Stimulated activated CD4-positive, alpha-beta T cell treated with anti-CD3 and anti-CD28 coated beads, Interleukin-1b, Interleukin-23, amount 100 ng/mL, for 48 hours (primary cell): ENCODE results near the gene CDH4.
"Not testable (repeated sequence)": the region's sequence is repeated elsewhere in the genome, so short reads cannot be mapped to it uniquely, and the experiment has no call there.

Source experiments
- DNase-seq: peaks from one replicate; pipeline ENCODE4 v3.0.0-alpha.2; 2020

The CDH4 gene

DNA sequence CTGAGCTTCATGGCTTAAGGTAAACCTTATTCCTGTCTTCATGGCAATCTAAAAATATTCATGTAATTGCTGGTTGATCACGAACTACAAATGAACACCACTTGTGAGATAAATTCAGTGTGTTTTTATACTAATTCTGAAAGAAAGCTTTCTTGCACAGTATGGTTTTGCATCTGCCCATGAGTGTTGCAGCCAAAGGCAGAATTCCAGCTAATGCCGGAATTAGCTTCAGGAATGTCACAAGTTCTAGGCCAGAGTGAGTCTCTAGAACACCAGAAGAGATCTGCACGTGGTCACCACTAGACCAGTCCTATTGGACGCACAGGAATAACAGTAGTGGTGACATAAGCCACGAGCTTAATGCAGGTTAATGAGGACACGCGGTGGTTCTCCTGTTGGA, 223.7 kb downstream of the CDH4 start:
- DNase-seq: no peak

DNA sequence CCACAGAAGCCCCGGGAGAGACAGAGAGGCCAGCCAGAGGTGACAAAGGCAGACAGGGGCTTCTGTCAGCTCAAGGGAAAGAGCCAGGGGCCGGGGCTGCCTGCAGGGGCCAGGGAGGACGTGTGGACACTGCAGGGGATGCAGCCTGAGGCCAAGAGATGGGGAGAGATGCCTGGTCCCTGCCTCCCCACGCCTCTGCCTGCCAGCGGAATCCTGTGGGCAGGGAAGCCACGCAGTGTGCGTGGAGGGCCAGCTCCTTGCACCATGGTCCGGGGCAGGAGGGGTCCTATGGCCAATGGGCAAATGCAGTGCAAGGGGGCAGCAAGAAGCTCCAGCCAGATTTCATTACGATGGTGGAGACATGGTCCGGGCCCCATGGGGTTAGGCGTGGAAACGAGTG, 224.9 kb downstream of the CDH4 start:
- DNase-seq: no peak

DNA sequence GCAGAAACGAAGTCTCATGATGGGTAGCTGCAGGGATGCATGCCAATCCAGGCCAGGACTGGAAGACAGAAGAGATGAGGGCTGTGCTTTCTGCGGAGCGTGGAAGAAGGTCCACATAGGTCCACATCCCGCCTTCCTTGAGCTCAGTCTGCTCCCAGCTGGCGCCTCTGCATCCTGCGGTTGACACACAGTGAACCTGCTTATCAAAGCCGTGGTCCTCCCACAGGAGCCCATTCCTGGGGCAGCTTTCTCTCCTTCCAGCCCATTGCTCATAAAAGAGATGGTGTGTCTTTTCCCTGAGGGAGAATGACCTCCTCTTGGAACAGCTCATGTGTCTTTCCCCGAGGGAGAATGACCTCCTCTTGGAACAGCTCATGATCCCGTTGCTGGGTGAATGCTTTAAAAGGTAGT, 225.4 kb downstream of the CDH4 start:
- no peak for DNase-seq

DNA sequence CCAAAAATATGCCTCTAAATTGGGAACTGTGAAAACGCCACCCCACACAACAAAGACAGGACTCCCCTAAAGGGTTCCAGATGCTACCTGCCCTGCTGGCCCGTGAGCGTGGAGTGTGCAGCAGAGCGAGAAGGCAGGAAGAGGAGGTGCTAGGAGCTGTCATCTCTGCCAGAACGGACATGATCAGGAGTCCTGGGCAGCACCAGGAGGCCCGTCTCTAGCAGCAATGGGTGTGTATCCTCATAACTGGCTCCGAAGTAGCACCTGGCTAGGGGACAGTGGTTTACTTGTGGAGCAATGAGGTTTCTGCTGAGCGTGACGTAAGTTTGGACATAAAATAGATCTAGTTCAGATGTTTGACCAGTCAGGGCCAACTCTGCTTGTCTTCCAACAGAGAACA, 226.0 kb downstream of the CDH4 start:
- no peak for DNase-seq

DNA sequence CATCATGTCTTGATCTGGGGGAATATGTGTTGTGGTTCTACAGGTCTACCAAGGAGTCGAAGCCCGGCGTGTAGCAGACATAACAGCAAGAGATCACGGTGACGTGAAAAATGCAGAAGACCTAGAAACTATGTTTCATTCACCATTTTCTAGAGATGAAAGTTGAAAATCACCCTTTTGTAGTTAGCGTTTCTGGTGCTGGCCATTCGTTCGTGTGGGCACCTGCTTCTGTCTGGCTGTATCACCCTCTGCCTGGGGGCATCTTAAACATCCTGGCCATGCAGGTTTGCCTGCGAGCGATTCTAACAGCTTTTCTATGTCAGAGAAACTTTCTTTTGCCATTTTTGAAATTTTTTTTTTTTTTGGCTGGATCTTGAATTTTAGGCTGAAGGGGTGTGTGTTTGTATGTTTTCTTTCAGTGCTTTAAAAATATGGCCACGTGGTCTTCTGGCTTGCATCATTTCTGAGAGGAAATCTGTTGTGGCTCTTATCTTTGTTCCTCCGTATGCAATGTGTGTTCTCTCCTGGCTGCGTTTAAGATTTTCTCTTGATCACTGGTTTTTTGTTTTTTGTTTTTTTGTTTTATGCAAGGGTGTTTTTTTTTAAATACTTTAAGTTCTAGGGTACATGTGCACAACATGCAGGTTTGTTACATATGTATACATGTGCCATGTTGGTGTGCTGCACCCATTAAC, 226.7 kb downstream of the CDH4 start:
- DNase-seq: no peak

DNA sequence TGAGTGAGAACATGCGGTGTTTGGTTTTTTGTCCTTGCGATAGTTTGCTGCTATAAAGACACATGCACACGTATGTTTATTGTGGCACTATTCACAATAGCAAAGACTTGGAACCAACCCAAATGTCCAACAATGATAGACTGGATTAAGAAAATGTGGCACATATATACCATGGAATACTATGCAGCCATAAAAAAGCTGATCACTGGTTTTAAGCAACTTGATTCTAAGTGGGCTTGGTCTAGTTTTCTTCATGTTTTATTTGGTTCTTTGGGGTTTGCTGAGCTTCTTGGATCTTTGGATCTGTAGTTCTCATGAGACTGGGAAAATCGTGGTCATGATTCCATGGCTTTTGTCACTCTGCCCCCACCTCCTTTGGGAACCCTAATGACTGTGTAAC, 227.4 kb downstream of the CDH4 start:
- not testable (repeated sequence) for DNase-seq

DNA sequence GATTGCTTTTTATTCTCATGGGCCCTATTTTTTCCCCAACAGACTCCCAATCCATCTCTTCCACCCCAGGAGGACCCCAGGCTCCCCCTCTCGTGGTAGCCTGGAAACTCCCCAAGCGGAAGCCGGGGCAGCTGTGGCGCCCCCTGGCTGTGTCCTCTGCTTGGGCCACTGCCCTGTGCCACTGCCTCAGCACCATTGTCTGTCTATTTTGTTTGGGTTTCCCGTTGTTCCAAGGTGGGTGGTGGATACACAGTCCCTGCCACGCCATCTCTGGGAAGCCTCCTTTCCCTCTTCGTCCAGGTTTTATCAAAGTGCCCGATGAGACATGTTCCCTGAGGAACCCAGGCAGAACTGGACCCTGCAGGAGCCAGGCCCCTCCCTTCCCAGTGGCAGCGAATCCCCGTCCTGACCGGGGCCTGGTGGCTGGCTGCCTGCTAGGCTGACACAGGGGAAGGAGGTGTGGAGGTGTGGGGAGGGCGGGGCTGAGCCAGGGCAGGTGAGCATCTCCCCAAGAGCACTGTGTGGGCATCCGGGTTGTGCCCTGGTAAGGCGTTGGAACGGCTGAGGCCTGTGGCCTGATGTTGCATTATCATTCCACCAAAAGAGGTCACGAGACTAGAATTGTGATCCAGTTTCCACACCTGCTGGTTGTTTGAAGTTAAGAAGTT, 228.2 kb downstream of the CDH4 start:
- DNase-seq: no peak

DNA sequence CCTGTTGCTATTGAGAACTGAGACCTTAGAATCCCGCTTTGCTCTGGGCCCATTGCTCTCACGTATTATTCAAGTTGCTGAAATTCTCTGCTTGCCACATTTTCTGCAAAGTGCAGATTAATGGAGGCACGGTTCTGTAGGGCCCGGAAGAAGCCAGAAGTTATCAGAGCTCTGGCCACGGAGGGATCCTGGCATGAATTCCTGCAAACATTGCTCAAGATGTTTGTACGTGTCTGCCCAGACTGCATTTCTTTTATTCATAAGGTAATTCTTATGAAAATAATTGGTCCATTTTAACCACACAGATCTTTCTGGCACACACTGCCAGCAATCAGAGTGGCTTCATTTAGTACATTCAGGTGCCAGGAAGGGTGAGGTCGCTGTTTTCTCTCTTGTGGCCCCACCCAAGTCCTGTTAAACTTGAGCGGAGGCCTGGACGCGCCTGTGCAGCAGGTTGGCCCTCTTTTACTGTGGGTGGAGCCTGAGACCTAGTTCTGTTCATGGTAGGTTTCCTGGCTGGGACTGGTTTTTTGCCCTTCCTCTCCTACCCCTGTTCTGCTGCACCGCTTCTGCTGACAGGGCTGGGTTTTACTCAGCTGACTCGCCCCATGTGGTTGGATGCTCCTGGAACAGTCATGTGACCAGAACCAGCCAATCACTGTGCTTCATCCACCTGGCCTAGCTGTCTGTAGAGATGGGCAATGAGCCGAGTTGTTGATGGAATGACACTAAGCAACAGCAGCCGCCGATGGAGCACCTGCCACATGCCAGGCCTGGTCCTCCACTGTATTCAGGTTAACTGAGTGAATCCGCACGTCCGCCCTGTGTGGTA, 230.2 kb downstream of the CDH4 start:
- no peak for DNase-seq

DNA sequence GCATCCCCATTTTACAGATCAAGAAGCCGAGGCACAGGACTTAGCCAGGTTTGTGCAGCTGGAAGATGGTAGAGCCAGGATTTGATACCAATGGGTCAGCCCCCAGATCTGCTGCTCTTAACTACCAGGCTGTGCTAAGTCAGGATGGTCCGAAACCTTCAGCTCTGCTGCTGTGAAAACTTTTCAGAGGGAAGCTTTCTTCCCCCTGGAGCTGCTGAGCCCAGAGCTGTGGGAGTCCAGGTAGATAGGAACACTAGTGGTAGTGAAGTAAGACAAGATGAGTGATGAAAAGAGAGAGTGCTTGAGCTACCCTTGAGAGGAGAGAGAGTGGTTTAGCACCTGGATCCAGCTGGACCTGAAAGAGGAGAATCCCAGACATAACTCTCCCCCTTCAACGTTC, 230.8 kb downstream of the CDH4 start:
- no peak for DNase-seq

DNA sequence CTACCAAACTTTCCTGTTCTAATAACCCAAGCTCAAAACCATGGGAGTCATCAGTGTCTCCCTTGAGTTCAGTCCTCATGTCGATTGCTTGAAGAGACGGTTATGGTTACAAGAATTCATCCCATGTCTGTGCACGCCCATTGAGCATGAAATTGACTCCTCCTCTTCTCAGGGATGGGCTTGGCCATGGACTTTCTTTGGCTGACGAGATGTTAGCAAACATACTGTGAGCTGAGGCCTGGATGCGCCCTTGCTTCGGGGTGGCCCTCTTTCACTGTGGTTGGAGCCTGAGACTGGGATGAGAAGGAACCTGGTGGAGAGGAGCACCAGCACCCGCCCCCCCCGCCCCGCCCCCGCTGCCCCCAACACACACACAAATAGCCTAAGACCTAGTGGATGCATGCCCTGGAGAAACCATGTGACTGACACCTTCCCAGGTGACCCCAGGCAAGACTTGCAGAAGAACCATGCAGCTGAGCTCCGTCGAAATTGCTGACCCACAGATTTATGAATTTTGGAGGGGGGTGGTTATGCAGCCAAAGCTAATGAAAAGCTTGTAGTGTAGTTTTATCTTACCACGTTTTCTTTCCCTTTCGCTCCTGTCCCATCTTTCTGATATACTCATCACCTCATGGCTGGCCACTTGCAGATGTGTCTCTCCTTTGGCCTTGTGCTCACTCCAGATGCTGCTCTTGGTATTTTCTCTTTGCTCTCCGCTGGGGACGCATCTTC, 231.4 kb downstream of the CDH4 start:
- no peak for DNase-seq

DNA sequence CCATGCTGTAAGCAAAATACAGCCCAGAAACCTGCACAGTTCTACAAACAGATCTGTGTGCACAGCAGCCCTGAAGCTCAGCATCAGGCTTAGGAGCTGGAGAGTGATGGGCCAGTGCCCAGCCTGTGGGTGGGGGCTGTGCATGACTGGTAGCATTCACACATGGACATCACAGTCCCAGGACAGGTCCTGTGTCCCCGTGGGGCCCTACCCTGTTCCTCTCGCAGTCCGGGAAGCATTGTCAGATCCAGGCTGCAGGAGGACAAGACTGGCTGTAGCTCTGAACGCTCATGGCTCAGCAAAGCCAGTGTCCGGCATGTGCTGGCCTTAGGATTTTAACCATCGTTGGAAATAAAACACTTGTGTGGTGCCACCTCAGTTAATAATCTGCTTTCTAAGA, 234.1 kb downstream of the CDH4 start:
- no peak for DNase-seq

DNA sequence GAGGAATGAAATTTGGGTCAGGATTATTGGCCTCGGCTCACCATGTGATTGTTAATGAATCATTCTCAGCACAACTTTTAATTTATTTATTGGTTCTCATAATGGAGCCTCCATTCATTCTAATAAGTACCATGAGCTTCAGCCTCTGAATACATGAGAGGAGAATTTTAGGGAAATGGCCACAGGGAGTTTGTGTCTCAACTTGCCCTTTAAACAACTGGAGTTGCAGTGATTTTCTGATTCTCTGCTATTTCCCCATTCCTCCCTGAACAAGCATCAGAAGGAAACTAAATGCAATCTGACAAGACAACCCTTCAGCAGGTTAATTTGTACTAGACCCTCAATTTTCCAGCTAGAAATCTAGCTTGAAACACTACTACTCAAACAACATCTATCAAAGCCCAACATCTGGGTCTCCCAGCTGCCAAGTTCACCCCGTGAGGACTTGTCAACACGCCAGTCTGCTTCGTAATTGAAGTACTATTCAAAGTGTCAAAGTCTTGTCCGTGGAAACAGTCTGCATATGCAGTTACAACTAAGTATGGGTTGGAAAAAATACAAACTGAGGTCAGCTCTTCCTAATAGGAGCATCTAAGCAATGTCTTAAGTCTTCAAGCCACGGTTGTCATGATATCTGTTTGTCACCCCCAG, 235.4 kb downstream of the CDH4 start:
- no peak for DNase-seq

DNA sequence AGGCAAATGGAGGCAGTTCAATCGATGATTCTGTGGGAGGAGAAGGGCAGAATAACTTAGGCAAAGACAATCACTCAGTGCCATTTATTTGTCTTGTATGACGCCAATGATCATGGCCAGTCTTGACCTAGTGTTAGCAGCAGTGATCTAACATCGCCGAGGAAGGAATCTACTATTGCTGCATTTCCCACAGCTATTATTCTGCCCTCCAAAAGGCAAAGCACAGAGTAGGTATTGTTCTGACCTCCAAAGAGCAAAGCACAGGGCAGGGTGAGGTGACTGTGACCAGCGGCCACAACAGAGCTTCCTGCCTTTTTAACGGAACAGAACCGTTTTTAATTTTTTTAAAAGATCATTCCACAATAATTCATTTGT, 235.9 kb downstream of the CDH4 start:
- DNase-seq: no peak

DNA sequence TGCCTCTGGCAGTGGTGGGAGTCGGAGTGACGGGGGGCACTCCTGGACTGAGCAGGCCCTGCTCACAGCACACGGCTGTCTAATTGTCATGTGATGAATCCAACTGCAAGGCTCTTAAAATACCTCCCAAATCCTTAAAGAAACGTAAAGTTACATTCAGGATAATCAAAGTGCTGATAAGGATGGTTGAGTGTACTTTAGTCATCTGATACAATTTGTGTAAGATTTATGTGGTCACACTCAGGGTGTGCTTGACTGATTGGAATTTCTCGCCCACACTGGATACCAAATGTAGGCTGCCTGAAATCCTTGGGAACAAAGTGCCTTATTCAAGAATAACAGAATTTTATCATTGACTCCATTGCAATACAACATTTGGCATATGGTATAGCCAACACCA, 238.7 kb downstream of the CDH4 start:
- no peak for DNase-seq

DNA sequence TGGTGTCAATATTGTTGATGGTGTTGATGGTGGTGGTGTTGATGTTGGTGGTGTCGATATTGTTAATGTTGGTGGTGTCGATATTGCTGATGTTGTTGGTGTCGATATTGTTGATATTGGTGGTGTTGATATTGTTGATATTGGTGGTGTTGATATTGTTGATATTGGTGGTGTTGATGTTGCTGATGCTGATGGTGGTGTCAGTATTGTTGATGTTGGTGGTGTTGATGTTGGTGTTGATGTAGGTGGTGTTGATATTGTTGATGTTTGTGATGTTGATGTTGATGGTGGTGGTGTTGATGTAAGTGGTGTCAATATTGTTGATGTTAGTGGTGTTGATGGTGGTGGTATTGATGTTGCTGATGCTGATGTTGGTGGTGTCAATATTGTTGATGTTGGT, 240.0 kb downstream of the CDH4 start:
- no peak for DNase-seq

DNA sequence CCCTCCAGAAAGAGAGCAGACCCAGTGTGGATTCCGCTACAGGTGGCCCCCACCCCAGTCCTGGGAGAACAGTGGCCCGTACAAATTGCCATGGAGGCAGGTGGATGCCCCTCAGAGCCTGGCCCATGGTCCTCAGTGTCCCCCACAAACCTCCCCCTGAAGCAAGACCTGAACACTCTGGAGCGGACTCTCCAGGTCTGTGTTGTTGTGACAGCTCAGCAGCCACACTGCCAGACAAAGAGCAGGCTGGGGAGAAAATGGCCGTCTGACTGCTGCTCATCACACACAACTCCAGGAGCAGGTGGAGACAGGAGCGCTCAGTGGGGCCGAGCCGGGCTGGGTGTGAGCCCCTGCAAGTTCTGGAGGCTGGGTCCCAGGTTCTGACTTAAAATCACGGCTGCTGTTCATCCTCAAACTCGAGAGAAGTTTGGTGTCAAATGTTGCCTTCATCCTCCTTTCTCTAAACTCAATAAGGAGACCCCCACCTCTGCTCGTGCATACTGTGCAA, 241.8 kb downstream of the CDH4 start:
- DNase-seq: no peak

DNA sequence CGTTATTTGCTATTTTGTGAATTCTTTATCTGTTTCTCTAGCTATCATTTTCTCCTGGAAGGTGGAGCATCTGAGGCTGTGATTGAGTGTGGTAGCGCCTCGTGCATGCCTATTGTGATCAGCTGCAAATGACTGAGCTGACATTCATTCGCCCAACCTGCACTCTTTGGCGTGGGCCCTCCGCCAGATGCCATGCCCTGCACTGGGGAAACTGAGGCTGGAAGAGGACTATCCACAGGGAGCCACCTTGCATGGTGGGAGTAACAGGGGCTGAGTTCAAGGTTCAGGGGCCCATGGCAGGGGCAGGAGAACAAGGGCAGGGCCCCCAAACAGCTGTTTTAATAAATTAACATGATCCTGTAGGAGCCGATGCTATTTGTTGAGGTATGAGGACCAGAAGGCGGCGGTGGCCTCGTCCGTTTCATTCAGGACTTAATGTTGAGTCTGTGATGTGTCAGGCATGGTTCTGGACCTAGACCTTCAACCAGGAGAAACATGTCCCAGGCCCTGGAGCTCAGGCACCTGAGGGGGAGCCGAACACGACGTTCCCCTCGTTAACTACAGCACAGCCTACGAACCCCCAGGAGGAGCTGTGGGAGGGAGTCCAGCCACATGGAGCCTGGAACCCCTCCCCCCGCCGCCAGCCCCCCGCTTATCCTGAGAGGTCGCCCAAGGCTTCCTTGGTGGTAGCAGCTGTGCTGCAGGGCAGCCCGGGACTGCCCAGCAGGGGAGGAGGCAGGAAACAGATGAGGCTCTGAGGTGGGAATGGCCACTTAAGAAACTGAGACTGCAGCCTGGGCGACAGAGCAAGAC, 242.9 kb downstream of the CDH4 start:
- no peak for DNase-seq

DNA sequence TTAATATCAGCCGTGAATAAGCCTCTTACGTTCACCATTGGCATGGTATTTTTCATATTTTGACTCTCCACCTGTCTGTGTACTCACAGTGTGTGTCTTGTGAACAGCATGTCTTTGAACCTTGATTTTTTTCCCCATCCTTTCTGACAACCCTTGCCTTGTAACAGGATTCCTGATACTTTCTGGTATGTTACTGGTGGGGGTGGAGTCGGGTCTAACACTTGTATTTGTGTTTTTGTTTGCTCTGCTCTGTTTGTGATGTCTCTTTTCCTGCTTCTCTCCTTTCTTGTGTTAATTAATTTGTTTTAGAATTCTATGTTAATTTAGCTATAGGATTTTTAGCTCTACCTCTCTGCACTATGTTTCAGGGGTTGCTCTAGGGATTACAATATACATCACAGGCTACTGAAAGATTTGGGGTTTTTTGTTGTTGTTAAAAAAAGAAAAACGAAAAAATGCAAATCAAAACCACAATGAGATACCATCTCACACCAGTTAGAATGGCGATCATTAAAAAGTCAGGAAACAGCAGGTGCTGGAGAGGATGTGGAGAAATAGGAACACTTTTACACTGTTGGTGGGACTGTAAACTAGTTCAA, 245.1 kb downstream of the CDH4 start:
- DNase-seq: no peak

DNA sequence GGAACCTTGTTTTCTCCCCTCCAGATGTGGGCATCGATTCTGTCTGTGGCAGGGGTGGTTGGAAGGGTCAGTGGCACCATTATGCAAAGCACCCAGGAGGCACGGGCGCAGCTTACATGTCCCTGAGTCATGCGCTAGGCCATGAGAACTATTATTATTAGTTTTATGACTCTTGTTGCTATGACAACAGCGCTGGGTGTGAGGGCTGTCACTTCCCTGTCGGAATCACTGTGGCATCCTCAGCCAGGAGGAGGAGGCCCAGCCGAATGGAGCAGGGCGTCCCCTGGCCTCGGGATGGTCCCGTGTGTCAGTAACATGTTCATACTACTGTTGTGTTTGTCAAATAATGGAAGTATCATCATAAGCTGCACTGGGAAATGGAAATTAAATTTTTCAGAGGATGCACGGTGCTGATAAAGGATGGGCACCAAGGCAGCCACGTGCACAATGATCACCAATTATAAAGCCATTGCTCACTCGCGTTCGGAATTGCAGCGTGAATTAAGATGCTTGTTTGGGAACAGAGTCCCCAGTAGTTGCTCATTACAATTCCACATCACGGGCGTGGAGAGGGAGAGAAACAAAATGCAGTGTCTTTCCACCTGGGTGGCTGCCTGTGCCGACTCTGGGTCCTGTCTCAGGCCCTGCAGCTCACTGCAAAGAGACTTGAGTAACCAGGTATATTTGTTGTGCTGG, 247.9 kb downstream of the CDH4 start:
- no peak for DNase-seq

DNA sequence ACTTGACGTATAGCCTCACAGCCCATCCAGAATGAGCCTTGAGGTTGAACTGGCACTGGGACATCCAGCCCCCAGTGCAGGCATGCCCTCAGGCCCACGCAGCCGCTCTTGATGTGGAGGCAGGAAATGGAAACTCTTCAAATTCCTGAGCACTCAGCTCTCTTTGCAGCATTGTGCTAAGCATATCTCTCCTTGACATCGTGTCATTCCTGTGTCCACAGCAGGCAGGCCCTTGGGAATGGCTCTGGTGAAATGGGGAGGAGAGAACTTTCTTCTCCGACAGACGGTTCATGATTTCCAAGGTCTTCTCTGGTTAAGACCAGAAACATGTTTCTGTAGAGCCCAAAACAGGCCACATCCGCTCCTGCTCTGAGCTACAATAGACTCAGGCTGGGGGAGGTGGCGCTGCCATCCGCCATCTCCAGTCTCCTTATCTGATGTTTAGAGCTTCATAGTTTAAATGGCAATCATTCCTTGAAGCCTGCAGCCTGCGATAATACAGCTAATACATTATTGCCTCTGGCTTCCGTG, 248.8 kb downstream of the CDH4 start:
- DNase-seq: no peak
